Fibroblast of lung (primary cell): Measurements from ENCODE around the gene EYS. TPM values are rescaled to one million over a fixed set of nuclear protein-coding genes. Genes with fewer than 3 reads are reported as not detected.

Experiments
- DNase-seq, 2 donors: peaks; one replicate each; pipeline versions ENCODE4 v3.0.0 to v3.0.0-alpha.2; 2010; ENCODE audit warnings: low read depth in 2 of 2
- H2AFZ ChIP-seq: 2 replicates; pipeline ENCODE4 v1.5.1; 2012; ENCODE audit warnings: low read length, control low read depth, inconsistent platforms
- H3K27ac ChIP-seq: 2 replicates; pipeline ENCODE4 v1.5.1; 2011; ENCODE audit warnings: low read length, control low read depth; ENCODE audit not compliant: insufficient read depth
- H3K27me3 ChIP-seq: 2 replicates; pipeline ENCODE4 v1.5.1; 2011; ENCODE audit warnings: mild to moderate bottlenecking, low read length; ENCODE audit not compliant: control insufficient read depth, insufficient read depth
- H3K36me3 ChIP-seq: 2 replicates; pipeline ENCODE4 v1.5.1; 2011; ENCODE audit warnings: low read length; ENCODE audit not compliant: control insufficient read depth, insufficient read depth
- H3K4me1 ChIP-seq: 2 replicates; pipeline ENCODE4 v1.5.1; 2011; ENCODE audit warnings: low read length; ENCODE audit not compliant: control insufficient read depth, insufficient read depth; ENCODE audit errors: extremely low read depth
- H3K4me2 ChIP-seq: 2 replicates; pipeline ENCODE4 v1.5.1; 2011; ENCODE audit warnings: low read length, control low read depth; ENCODE audit not compliant: insufficient read depth; ENCODE audit errors: extremely low read depth
- H3K4me3 ChIP-seq, 4 experiments: fragments of 200-600 bp in 1 of 4; sonication (generic) in 1 of 4; replicated peaks in 1 of 4; 2 replicates each; pipeline ENCODE4 v1.5.1; 2011 to 2016; ENCODE audit warnings: low read length in 4 of 4, low read depth in 3 of 4, mild to moderate bottlenecking in 3 of 4, control low read depth in 2 of 4, inconsistent platforms in 1 of 4, mixed read lengths in 1 of 4; ENCODE audit not compliant: insufficient read depth in 1 of 4; ENCODE audit errors: control extremely low read depth in 1 of 4
- H3K79me2 ChIP-seq: 2 replicates; pipeline ENCODE4 v1.5.1; 2012; ENCODE audit warnings: mild to moderate bottlenecking, low read length, inconsistent platforms; ENCODE audit not compliant: control insufficient read depth, insufficient read depth
- H3K9ac ChIP-seq: 2 replicates; pipeline ENCODE4 v1.5.1; 2011; ENCODE audit warnings: mild to moderate bottlenecking, low read length, control low read depth; ENCODE audit not compliant: insufficient read depth
- H3K9me3 ChIP-seq: 2 replicates; pipeline ENCODE4 v1.5.1; 2012; ENCODE audit warnings: low read depth, low read length; ENCODE audit not compliant: control insufficient read depth, insufficient read depth
- H4K20me1 ChIP-seq: 2 replicates; pipeline ENCODE4 v1.5.1; 2011; ENCODE audit warnings: low read length; ENCODE audit not compliant: control insufficient read depth, insufficient read depth; ENCODE audit errors: extremely low read depth
- EZH2 ChIP-seq: IDR thresholded peaks from 2 replicates; pipeline ENCODE4 v1.5.1; 2012; ENCODE audit warnings: low read length, control low read depth, mild to moderate bottlenecking; ENCODE audit errors: missing control alignments
- polyA plus RNA-seq, 2 donors: library from polyadenylated mRNA; depleted of rRNA in 1 of 2; stranded (reverse) in 1 of 2; unstranded in 1 of 2; fragments of >200 nt; gene quantifications; 2 replicates each; pipeline ENCODE4 v1.2.1, GENCODE V29; 2011 to 2012; ENCODE audit warnings: missing spikeins in 1 of 2
- total RNA-seq: library from RNA; depleted of rRNA; stranded (reverse); fragments of >200 nt; gene quantifications from 2 replicates; pipeline ENCODE4 v1.2.1, GENCODE V29; 2014
- TF ChIP-seq, protein P1 (sequence below), 2 donors: IDR thresholded peaks in 1 of 2; conservative IDR thresholded peaks in 1 of 2; 1 replicate in 1 of 2; 2 replicates in 1 of 2; pipeline ENCODE4 v1.5.1; 2011 to 2012; ENCODE audit warnings: low read length in 2 of 2, control low read depth in 1 of 2, inconsistent platforms in 1 of 2, low read depth in 1 of 2, mild to moderate bottlenecking in 1 of 2

EYS gene
- total and polyA plus RNA-seq, 2 donors (not counting 1 experiment from before 2014, with no cell fraction given), result under 0.01 TPM; not detected in 1

DNA sequence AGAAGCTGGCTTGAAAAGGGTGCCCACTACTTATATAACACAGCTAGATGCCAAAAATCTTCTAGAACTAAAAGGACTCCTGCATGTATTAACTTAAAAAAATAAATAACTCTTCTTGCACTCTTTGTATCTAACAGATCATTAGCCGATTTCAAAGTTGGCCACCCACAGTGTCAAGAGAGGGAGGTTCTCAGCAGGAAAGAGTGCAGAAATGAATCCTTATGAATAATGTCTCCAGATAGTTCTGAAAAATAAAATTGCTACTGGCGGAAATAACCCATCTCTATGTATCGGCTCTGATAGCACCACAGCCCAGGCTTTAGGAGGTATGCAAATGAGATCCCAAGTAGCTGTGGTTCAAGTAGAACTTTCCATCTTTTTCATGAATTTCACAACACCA lies 1838.7 kb downstream of the EYS start:
- Histone ChIP-seq H3K27me3 (no peaks in the 10 kb centered on the region), H2AFZ (no peak overlapping the region), H3K27ac (no peak overlapping the region), H3K9me3 (no peaks in the 10 kb centered on the region), H4K20me1 (no peaks in the 10 kb centered on the region), H3K4me2 (no peak overlapping the region), H3K4me3 (no peak overlapping the region), H3K4me1 (no peaks in the 10 kb centered on the region), H3K9ac (no peak overlapping the region), H3K79me2 (no peaks in the 10 kb centered on the region), H3K36me3 (no peaks in the 10 kb centered on the region)
- TF ChIP-seq, protein P1, sequence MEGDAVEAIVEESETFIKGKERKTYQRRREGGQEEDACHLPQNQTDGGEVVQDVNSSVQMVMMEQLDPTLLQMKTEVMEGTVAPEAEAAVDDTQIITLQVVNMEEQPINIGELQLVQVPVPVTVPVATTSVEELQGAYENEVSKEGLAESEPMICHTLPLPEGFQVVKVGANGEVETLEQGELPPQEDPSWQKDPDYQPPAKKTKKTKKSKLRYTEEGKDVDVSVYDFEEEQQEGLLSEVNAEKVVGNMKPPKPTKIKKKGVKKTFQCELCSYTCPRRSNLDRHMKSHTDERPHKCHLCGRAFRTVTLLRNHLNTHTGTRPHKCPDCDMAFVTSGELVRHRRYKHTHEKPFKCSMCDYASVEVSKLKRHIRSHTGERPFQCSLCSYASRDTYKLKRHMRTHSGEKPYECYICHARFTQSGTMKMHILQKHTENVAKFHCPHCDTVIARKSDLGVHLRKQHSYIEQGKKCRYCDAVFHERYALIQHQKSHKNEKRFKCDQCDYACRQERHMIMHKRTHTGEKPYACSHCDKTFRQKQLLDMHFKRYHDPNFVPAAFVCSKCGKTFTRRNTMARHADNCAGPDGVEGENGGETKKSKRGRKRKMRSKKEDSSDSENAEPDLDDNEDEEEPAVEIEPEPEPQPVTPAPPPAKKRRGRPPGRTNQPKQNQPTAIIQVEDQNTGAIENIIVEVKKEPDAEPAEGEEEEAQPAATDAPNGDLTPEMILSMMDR (conservative IDR thresholded peaks at IDR 0.05 in 1 of 2, IDR thresholded peaks at IDR 0.05 in 1 of 2; ENCODE audit: low read depth in 1 of 2, low read length in 2 of 2), result no peak
- no peak for TF ChIP-seq EZH2
- DNase-seq, result no peak

DNA sequence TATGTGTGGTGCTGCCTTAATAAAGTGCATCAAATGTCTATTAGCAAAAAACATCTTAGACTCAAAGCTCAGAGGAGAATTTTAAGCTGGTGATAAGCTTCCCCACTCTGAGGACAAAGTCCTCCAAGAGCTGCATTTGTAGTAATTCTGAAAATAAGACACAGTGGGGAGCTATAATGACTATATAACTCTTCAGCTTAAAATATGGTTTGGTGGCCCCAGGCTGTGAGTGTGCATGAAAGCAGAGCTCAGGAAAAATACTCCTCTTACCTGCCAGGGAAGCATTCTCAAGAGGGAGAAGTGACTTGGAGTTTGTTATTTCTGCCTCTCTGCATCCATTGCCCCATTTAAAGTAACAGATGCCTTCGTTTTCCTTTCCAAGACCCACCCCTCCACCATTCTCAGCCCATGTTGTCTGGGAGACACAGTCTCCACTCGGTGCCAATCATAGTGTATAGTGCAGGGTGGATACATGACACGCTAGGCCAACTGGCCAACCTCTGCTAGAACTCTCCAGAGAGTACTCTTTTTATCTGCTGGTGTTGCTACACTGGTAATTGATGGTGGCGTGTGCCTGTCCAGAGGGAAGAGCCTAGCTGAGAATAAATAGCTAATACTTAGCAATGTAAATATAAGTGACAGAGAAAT lies 1842.2 kb downstream of the EYS start:
- H2AFZ ChIP-seq, result no peak overlapping the region
- no peak overlapping the region for H3K27ac ChIP-seq
- no peak overlapping the region for H3K9ac ChIP-seq
- no peak overlapping the region for H3K4me3 ChIP-seq
- H3K79me2 ChIP-seq, result no peaks in the 10 kb centered on the region
- H4K20me1 ChIP-seq, result no peaks in the 10 kb centered on the region
- H3K27me3 ChIP-seq, result no peaks in the 10 kb centered on the region
- DNase-seq, result no peak
- H3K4me1 ChIP-seq, result peaks cover 2% of the 10 kb centered on the region
- no peaks in the 10 kb centered on the region for H3K36me3 ChIP-seq
- H3K9me3 ChIP-seq, result no peaks in the 10 kb centered on the region
- no peak overlapping the region for H3K4me2 ChIP-seq
- no peak for TF ChIP-seq EZH2
- TF ChIP-seq, protein P1 (conservative IDR thresholded peaks at IDR 0.05 in 1 of 2, IDR thresholded peaks at IDR 0.05 in 1 of 2; ENCODE audit: low read depth in 1 of 2, low read length in 2 of 2), result no peak

DNA sequence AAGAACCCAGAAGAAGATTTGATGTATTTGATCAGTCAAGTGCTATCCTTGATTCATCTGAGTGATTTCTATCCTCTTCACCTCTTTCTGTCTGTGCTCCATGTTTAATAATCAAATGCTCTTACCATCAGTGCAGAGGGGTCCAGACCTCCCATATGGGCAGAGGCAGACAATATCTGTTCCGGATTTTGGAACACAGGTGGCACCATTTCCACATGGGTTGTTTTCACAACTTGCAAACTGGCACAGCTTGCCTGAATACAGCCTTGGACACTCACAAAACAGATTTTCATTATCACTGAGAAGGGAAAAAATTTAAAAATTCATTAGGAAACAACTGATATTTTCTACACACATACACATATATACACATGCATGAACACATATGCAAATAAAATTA lies 1843.0 kb downstream of the EYS start:
- Histone ChIP-seq H3K4me3 (no peak overlapping the region), H3K36me3 (no peaks in the 10 kb centered on the region), H3K4me1 (peaks cover 2% of the 10 kb centered on the region), H4K20me1 (no peaks in the 10 kb centered on the region), H2AFZ (no peak overlapping the region), H3K27ac (no peak overlapping the region), H3K79me2 (no peaks in the 10 kb centered on the region), H3K4me2 (no peak overlapping the region), H3K9ac (no peak overlapping the region), H3K9me3 (no peaks in the 10 kb centered on the region), H3K27me3 (no peaks in the 10 kb centered on the region)
- DNase-seq, result no peak
- TF ChIP-seq, protein P1 (conservative IDR thresholded peaks at IDR 0.05 in 1 of 2, IDR thresholded peaks at IDR 0.05 in 1 of 2; ENCODE audit: low read depth in 1 of 2, low read length in 2 of 2), result no peak
- no peak for TF ChIP-seq EZH2
